Activated CD8-positive, alpha-beta memory T cell treated with anti-CD3 and anti-CD28 coated beads, Interleukin-2, amount 50 U/mL, for 24 hours (primary cell): Measurements from ENCODE around the gene LSM4.
A peak's percentile ranks its signal among the peaks of the same experiment; 100 is the strongest.

Source experiments
- DNase-seq: peaks from one replicate; pipeline ENCODE4 v3.0.0-alpha.2; 2020; ENCODE audit errors: extremely low read depth

LSM4 gene

DNA sequence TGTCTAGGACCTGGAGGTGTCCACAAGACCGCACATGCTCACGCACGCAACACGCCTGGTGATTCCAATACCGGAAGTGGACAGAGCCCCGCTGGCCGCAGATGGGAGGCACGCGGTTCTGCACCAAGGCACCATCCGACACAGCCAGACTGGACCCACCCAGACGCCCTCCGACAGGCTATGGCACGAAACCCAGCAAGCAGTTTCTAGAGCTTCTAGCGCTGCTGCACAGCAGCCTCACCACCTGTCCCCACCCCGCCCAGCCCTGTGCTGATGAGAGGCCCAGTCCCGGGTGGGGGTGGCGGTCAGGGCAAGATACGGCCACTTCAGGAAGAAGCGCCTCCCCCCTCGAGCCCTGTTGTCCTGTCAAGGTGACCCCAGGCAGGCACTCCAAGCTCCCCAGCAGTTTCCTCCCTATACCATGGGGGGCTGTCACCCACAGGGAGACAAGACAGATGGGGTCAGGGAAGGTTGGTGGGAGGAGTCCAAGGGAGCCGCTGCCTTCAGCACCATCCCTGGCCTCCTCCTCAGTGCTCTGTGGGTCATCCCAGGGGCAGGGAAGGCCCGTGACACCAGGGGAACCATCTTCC is 11.3 kb downstream of the LSM4 start:
- DNase-seq: no peak

DNA sequence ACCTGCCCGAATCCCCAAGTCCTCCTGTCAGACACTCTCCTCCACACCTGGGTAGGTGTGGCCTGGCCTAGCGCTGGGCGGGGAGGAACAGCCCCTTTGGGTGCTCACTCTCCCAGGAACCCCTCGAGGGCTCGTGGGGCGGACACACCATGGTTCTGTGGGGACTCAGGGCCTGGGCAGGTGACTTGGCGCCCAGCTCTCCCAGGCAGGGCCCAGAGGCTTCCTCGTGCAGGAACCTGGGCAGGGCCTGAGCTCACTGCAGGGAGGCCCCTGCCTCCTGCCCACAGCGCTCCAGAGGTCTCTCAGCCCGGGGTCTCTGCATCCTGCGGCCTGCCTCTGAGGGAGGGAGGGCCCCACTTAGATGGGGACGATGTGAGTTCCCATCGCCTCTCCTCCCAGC is 11.9 kb downstream of the LSM4 start:
- no peak for DNase-seq

DNA sequence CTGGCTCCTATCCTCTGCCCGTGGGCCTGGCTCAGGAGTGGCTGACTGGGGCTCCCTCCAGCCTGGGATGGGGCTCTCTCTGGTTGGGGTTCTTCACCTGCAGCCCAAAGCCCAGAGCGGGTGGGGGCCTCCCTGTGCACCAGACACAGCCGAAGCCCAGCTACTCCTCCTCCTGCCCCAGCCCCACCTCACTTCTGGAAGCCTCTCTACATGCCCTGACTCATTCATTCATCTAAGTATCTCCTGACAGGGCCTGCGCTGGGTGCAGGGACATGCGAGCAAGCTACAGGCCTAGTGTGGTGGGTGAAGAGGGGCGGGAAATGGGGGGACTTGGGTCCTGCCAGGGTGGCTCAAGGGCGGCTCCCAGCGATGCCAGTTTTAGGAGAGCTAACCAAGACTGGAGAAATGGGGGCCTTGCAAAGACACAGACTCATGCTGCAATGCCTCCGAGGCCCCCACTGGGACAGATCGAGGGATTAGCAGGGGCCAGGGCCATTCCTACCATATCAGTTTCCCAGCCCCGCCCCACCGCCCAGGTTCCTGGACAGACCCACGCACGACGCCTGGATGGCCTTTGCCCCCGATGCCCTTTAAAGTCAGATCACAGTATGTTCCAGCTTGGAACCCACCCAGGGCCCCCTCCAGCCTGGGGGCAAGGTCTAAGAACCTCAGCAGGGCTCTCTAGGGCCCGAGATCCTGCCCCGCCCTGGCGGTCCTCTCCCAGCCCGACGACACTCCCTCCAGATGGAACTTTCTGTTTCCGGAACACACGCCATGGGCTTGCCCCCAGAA is 12.6 kb downstream of the LSM4 start:
- no peak for DNase-seq

DNA sequence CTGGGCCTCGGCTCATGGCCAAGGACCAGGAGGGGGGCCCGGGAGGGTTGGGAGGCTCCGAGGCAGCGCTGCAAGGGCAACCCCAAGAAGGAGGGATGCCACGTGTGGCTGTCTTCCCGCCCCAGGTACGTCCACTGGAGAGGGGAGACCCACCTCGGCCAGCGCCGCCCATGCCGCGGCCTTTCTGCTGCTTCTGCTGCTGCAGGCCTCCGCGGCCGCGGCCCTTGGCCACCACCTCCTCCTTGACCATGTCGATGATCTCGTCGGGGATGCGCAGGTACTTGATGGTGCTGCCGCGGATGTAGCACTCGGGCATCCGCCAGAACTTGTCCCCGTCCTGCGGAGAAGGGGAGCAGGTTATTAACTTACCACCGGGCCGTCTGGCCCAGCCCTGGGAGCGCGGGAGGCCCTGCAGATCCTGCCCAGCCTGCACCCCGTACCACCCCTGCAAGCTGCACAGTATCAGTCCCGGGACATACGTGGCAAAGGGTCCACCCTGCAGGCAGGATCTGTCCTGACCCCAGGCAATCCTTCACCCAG is 13.3 kb downstream of the LSM4 start:
- DNase-seq: no peak

DNA sequence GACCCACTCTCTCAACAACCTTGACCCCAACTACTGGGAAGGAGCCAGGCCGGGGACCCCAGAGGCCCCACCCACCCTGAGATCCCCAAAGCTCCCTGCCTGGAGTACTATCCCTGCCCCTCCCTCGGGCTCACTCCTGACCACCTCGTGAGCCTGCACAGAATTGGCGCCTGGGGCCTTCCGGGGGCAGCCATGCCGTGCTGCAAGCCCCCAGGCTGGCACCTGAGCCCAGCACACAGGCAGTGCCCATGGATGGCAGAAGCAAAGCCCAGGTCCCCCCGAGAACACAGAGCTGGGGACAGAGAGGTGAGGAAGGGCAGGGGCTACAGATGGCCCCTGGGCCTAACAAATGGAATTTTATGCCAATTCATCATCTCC is 13.9 kb downstream of the LSM4 start:
- DNase-seq: no peak

DNA sequence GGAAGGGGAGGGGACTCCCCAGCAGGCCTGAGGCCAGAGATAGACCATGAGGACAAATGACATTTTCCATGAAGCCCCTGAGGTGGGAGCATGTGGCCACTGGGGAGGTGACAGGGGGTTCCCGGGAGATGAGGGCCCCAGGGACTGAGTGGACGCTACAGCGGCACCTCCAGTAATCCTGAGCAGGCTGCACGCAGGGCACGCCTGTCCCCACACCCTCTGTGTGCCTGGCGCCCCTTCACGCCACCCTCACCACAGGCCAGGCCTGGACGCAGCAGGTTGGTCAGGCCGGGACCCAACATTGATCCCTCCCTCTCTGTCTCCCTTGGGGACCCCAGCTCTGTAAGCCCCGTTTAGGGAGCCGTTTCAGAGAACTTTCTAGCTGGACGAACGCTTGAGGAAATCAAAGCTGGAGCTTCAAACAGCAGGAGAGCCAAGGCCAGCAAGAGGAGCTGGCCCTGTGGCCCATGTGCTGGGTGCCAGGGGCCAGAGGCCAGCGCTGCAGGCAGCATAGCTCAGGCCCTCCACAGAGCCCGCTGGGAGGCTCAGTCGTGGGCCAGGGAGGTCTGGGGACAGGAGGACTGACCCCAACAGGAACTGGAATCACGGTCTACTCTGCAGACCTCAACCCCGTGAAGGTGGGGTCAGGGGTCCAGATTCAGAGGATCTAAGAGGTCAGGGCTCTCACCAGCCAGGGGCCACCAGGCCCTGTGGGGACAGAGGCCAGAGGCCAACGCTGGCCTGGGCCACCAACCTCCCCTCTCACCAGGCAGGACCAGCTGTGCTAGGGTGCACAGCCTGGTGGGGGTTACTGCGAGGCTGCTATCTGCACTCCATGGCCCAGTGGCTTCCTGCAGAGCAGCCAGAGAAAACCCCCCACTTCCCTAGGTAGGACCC is 14.6 kb downstream of the LSM4 start:
- DNase-seq: no peak

DNA sequence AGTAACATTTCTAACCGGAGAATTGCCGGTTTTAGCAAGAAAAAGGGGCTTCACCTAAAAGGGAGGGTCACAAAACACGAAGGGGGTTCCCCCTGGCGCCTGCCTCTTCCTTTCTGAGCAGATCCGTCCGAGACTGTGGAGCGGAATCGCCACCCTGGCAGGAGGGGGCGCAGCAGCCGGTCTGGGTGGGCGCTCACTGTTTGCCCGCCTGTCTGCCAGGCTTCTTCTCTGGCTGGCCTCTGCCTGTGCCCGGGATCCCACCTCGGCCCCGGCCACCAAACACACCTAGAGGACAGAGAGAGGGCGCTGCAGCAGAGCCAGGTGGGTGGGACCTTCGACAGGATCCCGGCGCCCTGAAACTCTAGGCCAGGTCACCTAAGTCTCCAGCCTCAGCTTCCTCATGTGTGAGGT is 15.6 kb downstream of the LSM4 start:
- no peak for DNase-seq

DNA sequence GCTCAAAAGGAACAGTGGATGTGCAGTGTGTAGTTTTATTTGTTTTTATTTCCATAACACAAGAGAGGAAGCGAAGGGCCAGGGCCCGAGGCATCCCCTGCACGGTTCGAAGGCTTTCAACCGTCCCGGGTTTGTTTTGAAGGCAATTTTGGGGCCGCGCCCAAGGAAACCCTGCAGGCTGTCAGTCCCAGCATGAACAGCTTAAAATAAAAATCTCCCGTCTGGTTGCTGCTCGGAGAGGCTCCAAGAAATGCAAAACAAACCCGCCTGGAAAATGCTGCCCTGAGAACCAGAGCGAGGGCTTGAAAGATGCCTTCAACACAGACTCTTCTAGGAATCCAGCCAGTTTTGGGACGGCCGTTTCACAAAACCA is 16.0 kb downstream of the LSM4 start:
- no peak for DNase-seq

DNA sequence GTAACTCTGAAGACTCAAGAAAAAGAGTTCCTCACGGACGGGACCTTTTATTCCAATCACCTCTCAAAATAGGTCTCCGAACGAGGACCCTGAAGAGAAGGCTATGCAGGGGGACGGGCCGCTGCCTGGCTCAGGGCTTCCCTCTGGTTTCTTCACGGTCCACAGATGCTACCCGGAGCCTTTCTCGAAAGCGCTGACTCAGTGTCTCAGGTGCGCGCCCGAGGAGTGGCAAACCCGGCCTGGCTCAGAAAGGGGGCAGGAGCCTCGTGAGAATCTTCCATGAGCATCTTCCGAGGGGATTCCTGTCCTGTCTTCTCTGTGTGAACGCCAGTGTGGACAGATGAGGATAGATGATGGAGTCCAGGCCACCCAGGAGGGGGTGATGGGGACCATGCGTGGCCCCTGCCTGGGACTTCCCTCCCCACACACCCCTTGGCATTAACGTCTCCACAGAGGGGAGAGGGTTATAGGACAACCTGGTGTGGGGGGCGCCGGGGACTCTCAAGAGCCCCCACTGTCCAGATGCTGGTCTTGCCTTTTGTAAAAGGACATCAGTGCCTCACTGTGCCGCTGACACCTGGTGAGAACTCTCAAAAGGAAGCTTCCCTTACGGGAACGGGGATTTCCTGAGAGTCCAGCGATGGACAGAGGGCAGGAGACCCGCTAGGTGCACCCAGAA is 16.5 kb downstream of the LSM4 start:
- no peak for DNase-seq

DNA sequence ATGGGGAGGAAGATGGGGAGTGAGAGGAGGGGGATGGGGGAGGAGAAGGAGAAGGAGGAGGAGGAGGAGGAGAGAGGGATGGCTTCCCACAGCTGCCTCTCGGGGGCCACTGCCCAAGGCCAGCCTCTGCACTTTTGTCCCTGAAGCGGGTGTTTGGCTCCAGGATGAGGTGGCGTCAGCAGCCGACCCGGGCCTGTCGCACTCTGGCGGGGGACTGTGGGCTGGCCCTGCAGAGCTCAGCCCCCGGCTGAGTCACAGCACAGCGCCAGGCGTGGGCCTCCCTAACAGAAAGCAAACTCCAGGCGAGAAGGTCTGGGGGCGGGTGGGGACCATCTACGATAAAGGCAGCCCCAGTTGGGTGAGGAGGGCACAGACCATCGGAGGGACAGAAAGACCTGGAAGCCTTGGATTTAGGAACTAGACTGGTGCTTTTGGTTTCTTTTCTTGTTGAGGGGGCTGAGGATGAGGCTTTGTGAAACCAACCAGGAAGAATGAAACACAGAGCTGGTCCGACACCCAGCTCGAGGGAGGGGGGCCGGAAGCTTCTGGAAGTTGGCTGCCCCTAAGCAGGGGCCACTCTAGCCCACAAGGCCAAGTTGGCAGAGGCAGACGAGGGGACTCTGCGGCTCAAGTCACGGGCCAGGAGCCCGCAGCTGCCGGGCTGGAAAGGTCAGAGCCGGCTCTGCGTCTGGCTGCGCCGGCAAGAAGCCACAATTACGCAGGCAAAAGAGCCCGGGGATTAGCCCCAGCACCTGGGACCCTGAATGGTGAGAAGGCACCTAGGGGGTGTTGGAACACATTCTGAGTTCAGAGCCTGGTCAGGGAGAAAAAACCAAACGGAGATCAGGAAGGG is 18.2 kb downstream of the LSM4 start:
- DNase-seq: no peak

DNA sequence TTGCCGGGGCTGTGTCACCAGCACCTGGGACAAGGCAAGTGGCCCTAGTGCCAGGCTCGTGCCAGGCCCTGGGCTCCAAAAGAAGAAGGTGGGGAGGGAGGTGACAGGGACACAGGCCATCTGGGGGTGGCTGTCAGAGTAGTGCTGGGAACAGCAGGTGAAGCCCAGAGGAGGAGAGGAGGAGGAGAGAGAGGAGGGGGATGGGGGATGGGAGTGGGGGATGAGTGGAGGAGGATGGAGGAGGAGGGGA is 18.7 kb downstream of the LSM4 start:
- no peak for DNase-seq

DNA sequence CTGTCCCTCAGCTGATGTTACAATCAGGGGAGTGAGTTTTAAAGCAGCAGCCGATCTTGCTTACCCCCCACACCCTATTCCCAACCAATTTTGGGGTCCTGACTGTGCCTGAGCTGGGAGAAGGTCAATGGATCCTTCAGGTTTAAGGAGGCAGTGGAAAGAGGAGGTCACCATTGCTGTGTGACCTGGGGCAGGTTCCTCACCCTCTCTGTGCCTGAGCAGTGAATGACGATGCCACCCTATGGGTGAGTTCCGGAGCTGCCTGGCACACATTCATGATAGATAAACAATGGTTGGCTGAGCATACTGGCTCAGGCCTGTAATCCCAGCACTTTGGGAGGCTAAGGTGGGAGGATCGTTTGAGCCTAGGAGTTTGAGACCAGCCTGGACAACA is 21.2 kb downstream of the LSM4 start:
- DNase-seq: no peak

DNA sequence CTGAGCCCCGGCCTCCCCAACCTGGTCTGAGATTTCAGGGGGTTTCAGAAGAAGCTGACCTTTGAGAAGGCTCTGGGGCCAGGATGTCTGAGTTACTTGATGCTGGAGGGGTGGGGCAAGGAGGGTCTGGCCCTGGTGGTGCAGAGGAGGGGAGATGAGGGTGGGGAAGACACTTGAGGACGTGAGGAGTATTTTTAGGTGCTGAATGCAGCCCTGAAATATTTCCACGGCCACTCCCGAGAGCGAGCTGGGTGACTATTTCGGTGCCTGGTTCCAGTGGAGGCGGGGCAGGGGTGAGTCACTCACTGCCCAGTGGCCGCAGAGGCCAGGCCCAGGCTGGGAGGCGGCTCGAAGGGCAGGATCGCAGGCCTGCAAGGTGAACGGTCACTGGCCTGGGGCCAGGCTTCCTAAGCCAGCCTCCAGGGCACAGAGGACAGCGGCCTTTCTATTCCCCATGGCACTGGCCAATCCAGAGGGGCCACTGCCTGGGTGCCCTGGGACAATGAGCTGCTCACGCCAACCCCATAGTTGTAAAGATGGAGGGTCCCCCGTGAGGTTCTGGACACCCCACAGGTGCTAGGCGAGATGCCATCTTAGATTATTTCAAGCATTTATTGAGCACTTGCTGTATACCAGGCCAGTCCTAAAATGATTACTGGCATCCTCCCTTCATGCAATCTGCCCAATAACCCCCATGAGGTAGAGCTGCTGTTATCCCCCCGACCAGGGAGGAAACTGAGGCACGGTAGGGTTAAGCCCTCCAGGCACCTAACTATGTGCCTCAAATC is 21.8 kb downstream of the LSM4 start:
- no peak for DNase-seq

DNA sequence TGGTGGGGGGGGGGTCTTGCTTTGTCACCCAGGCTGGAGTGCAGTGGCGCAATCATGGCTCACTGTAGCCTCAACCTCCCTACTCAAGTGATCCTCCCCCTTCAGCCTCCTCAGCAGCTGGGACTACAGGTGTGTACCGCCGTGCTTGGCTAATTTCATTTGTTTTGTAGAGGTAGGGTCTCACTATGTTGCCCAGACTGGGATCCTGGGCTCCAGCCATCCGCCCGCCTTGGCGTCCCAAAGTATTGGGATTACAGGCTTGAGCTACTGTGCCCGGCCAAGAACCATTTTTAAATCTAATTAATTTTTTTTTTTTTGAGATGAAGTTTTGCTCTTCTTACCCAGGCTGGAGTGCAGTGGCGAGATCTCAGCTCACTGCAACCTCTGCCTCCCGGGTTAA is 23.2 kb downstream of the LSM4 start:
- no peak for DNase-seq

DNA sequence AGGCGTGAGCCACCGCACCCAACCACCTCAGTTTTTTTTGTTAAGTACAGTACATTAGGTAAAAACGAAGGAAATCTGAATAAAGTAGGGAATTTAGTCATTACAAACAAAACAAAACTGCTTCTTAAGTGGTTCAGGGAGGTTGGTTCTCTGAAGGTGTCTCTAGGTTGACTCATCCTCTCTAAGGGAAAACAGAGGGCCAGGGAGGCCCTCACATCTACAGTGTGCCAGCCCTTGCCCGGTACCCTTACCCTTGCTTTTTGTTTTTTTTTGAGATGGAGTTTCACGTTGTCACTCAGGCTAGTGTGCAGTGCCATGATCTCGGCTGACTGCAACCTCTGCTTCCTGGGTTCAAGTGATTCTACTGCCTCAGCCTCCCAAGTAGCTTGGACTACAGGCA is 24.3 kb downstream of the LSM4 start:
- no peak for DNase-seq

DNA sequence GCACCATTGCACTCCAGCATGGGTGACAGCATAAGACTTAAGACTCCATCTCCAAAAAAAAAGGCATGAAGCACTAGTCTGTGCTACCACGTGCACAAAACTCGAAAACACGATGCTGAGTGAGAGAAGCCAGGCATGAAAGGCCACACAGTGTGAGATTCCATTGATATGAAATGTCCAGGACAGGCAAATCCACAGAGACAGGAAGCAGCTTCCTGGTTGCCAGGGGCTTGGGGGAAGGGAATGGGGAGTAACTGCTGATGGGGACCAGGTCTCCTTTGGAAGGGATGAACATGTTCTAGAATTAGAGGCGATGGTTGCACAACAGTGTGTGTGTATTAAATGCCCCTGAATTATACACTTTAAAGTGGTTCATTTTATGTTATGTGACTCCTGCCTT is 25.6 kb downstream of the LSM4 start:
- no peak for DNase-seq

DNA sequence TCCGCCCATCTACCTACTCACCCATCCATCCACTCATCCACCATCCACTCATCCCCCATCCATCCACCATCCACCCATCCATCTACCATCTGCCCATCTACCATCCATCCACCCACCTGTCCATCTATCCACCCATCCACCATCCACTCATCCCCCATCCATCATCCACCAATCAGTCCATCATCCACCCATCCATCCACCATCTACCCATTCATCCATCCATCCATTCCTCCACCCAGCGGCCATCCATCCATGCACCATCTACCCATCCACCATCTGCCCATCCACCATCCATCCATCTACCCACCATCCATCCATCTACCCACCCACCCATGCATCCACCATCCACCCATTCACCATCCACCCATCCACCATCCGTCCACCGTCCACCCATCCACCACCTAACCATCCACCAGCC is 27.8 kb downstream of the LSM4 start:
- no peak for DNase-seq

DNA sequence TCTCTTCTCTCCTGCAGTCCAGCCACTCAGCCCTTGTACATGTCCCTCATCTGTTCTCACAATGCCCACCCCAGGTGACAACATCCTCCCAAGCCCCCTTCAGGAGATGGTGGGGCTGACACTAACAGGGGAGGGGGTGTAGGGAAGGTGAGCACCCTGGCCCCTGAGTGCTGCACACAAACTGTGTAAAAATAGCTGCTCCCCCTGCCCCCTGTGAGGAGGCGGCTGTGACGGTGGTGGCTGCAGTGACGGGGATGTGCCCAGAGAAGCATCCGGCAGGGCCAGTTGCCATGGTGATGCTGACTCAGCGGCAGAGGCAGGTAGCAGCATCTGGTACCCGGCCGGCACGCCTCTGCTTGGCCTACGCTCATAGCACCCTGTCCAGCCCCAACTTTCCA is 28.4 kb downstream of the LSM4 start:
- DNase-seq: peak; percentile 81

DNA sequence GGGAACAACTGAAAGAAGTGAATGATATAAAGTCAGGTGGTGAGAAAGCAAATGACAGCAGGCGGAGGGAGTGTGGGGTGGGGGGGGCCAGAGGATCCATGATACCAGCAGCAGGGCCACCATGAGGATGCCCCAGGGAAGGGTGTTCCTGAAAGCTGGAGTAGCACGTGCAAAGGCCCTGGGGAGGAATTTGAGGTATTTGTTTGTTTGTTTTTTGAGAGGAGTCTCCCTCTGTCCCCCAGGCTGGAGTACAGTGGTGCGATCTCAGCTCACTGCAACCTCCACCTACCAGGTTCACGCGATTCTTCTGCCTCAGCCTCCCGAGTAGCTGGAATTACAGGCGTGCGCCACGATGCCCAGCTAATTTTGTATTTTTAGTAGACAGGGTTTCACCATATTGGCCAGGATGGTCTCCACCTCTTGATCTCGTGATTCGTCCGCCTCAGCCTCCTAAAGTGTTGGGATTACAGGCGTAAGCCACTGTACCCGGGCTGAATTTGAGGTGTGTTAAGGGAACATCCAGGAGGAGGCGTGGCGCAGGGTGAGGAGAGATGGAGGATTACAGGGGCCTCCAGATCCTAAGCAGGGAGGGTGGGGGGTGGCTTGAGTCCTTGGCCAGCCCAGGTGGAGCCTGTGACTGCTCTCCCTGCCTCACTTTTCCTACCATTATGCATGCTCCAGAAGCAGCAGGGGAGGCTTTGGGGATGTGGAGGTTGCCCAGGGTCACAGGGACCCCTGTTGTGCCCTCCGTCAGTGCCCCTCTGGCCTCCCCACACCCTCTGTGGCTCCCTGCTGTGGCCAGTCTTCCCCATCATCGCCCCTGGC is 29.0 kb downstream of the LSM4 start:
- no peak for DNase-seq
